COLO668 (cell line): Measurements from ENCODE around the gene PPP1R13B.

Source experiments
- DNase-seq: peaks from one replicate; lab custom pipeline; 2025; ENCODE audit not compliant: unreplicated experiment; lab: John Stamatoyannopoulos, UW

PPP1R13B gene

GRCh38 chr14:103732868-103733620 lies 114.3 kb downstream of the PPP1R13B start:
- no peak for DNase-seq

- no peak for DNase-seq
Measured at GRCh38 chr14:103731916-103732867, 115.2 kb downstream of the PPP1R13B start.

GRCh38 chr14:103731481-103731880 lies 115.9 kb downstream of the PPP1R13B start:
- DNase-seq, result no peak

- no peak for DNase-seq
Measured at GRCh38 chr14:103730490-103731035, 116.8 kb downstream of the PPP1R13B start.

- peak; percentile 22 for DNase-seq
Measured at GRCh38 chr14:103729496-103730448, 117.6 kb downstream of the PPP1R13B start.

GRCh38 chr14:103728721-103729120 lies 118.7 kb downstream of the PPP1R13B start:
- no peak for DNase-seq

GRCh38 chr14:103728141-103728540 lies 119.2 kb downstream of the PPP1R13B start:
- no peak for DNase-seq

GRCh38 chr14:103727313-103727980 lies 119.9 kb downstream of the PPP1R13B start:
- DNase-seq, result no peak

- DNase-seq, result no peak
Measured at GRCh38 chr14:103726474-103726873, 120.9 kb downstream of the PPP1R13B start.

- no peak for DNase-seq
Measured at GRCh38 chr14:103725739-103726395, 121.5 kb downstream of the PPP1R13B start.

- DNase-seq, result no peak
Measured at GRCh38 chr14:103725001-103725682, 122.2 kb downstream of the PPP1R13B start.

GRCh38 chr14:103724116-103724515 lies 123.3 kb downstream of the PPP1R13B start:
- no peak for DNase-seq

- DNase-seq, result no peak
Measured at GRCh38 chr14:103723748-103724081, 123.7 kb downstream of the PPP1R13B start.

- DNase-seq, result no peak
Measured at GRCh38 chr14:103721334-103722120, 125.8 kb downstream of the PPP1R13B start.

GRCh38 chr14:103719751-103720150 lies 127.6 kb downstream of the PPP1R13B start:
- DNase-seq, result no peak

GRCh38 chr14:103718572-103718971 lies 128.8 kb downstream of the PPP1R13B start:
- DNase-seq, result no peak

GRCh38 chr14:103716899-103717411 lies 130.4 kb downstream of the PPP1R13B start:
- no peak for DNase-seq
